Stimulated activated naive CD4-positive, alpha-beta T cell treated with Interleukin-2 at 50 U/mL for 16 hours (primary cell): ENCODE results near the gene GRM4.

Experiments
- DNase-seq: peaks from one replicate; lab custom pipeline; 2025; lab: John Stamatoyannopoulos, UW

The GRM4 gene

GRCh38 chr6:34142061-34142998 is 3.6 kb downstream of the GRM4 start:
- no peak for DNase-seq

- DNase-seq: no peak
Observed at GRCh38 chr6:34140075-34140474, 5.8 kb downstream of the GRM4 start.

DNA sequence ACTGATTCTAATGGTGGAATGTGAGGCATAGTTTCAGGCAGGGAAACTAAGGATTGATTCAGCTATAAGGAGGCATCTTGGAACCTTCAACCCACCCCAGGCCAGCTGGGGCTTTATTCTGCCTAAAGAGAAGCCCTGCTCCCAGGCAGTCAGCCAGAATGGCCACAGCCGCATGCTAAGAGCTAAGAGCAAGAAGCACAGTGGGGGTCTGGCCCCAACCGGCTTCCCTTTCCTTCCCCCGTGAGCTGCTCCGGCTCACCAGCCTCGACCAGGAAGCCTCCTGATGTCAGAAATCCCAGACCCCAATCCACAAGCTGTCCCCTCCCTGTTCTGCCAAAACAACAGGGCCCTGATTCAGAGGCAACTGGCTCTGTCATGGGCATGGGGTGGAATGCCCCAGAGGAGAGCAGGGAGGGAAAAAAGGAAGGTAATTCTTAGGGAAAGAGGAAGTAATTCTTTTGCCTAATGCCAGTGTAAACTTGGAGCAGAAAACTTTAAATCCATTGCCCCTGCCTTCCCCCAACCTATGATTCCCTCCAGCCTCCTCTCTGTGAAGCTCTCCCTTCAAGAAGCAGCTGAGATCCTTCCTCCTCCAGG is 6.9 kb downstream of the GRM4 start:
- no peak for DNase-seq

DNA sequence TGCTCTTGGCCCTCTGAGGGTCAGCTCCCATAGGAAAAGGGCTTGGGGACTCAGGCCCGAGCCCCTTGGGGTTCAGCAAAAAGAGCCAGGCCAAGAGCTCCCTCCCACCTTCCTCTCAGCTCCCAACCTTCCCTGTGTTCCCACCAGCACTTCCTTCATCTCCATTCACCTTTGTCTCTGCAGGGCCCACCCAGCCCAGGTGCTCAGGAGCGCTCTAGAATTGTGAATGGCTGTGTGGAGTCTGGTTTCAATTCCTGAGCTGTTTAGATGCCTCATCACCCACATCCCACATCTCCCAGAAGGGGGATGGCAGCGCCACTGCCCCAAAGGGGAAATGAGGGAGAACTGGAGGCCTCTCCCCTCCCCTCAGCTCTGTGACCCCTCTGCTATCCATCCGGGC is 7.7 kb downstream of the GRM4 start:
- DNase-seq: no peak

- no peak for DNase-seq
Observed at GRCh38 chr6:34135541-34135940, 10.3 kb downstream of the GRM4 start.

DNA sequence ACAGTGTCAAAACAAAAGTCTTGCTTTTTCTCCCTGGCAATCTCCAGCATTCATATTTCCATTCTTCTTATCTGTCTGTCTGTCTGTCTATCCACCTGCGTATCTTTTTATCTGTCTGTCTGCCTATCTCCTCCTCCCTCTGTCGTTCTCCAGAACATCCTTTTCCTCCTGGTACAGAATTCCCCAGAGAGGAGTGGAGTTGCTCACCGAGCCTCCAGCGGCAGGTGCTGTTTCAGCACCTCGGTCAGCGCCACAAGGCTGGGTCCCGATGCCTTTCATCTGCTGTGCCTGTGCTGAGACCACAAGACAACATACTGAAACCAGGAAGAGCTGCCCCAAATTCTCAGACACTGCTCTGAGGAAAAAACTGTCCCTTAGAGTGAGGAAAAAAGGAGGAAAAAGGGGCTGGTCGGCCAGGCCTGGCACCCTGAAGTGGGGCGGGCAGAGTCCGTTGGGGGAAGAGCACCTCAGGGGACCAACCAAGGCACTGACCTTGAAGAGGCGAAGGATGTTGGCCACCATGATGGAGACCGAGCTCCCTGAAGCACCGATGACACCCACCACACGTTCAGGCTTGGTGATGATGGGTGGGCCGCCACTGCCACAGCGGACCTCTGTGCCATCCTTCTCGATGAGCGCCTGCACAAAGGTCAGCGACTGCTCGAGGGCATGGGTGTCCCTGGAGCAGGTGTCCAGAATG is 13.3 kb downstream of the GRM4 start:
- DNase-seq: no peak

GRCh38 chr6:34131326-34132290 is 14.3 kb downstream of the GRM4 start:
- no peak for DNase-seq

- no peak for DNase-seq
Observed at GRCh38 chr6:34130862-34131261, 15.0 kb downstream of the GRM4 start.

DNA sequence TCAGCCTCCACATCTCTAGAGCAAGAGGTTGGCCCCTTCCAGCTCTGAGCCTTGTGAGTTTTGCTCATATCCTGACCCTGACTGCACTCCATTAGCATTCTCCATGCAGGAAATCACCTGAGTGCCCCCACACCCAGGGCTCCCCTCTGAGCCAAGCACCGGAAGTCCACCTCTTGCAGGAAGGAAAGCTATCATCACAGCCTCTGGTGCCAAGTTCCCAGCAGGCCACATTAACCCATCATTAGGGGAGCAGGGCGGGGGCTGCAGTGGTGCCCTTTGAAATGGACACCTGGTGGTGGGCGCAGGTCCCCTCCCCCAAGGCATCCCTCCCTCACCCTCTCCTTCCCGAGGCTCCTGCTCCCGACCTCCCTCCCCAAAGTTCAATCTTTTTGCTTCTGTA is 16.1 kb downstream of the GRM4 start:
- no peak for DNase-seq

- no peak for DNase-seq
Observed at GRCh38 chr6:34128045-34128444, 17.8 kb downstream of the GRM4 start.

DNA sequence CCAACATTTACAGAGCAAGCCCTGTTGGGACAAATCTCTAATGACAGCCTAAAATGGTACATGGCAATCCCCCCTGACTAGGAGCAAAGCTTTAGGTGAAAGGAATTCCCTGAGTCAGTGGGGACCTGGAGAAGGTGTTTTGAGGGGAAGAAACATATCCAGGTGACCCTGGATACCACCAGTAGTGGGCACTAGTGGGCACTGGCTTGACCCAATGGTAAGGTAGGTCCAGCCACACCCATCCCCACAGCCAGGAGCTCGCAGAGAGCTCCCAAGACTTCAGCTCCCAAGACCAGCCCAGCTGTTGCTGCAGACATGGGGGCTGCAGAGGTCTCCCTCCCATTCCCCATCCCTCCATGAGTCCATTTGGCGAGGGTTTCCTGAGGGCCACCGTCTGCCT is 19.5 kb downstream of the GRM4 start:
- DNase-seq: no peak

GRCh38 chr6:34125939-34126338 is 19.9 kb downstream of the GRM4 start:
- no peak for DNase-seq

DNA sequence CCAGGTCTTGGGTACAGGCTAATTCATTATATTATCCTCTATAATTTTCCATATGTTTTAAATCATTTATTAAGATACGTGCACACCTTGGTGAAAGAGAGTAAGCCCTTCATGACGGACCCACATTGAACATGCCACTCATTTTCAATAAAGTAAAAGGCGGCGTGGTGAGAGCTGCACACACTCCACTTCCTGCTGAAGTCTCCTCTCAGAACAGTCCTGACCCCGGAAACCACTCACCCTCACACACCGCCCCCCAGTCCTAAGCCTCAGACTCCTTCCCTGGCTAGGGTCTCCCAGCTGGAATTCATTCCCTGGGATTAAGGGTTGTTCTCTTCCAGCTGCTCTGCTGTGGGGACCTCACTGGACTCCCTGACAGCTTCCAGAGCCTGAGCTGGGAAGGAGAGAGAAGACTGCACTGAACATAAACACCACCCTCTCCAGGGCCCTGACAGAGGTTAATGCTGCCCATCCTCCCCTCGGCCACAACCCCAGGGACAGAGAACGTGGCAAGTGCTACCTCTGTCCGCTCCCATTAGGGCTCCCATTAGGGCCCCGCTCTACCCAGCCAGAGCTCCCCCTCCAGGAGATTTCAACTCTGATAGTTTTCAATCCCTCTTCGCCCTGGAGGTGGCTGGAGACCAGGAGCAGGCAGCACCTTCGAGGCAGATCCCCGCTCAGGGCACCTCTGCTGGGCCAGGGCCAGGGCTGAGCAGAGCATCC is 24.8 kb downstream of the GRM4 start:
- no peak for DNase-seq

DNA sequence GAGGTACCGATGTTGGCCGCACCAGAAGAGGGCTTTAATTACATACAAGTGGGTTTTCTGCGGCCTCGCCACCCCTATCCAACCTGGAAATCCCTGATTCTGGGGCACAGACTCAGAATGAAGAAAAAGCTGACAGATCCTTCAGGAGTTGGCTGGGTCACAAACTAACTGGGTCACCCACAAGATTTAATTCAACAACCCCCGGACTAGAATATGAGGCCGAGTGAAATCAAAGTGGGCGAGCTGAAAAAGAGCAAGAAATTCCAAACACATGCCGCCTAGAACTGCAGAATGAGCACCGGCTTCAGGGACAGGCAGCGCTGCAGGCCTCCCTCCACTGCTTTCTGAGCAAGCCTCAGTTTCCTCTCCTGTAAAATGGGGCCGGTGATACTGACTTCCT is 30.0 kb downstream of the GRM4 start:
- DNase-seq: no peak

DNA sequence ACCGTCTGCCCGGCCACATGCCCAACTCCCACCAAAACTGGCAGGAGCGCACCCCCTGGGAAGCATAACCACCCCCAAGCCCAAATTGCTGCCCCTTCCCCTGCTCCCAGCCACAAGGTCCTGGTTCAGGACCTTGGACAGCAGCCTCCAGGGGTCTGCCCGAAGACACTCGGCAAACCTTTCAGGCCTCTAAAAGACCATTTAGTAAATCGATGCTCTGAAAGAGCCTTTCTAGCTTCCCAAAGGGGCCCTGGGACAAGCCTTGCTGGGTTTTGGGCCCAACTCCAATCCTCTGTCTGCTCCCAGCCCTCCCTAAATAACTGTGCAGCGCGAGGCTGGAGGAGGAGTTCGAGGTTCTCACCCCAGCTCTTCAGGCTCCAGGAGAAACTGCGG is 30.5 kb downstream of the GRM4 start:
- no peak for DNase-seq

DNA sequence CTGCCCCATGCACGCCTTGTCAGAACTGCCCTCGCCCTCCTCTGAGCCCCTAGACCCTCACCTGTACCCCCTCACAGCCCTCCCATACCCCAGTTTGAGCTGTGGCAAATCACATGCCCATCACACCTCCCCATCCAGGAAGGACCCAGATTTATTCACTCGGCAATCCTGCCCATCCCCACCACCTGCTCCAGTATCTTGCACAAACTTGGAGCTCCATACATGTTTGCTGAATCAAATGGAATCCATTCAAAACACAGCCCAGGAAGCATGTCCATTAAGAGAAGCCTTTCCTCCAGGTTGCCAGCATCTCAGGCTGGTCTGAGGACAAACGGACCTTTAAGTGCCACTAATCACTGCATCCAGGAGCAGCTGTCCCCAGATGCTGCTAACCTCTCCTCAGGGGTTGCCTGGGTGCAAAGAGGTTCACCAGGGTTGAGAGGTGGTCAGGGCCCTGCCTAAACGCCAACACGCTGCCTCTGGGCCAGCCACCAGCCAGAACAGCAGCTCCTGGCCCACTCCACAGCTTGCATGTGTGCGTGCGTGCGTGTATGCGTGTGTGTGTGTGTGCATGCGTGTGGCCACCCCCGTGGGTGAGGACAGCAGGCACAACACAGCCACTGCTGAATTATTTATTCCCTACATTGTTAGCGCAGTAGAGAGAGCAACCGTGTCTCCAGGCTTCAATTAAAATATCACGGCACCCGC is 31.0 kb downstream of the GRM4 start:
- no peak for DNase-seq

- DNase-seq: no peak
Observed at GRCh38 chr6:34113532-34113931, 32.4 kb downstream of the GRM4 start.

- no peak for DNase-seq
Observed at GRCh38 chr6:34112126-34112525, 33.8 kb downstream of the GRM4 start.

DNA sequence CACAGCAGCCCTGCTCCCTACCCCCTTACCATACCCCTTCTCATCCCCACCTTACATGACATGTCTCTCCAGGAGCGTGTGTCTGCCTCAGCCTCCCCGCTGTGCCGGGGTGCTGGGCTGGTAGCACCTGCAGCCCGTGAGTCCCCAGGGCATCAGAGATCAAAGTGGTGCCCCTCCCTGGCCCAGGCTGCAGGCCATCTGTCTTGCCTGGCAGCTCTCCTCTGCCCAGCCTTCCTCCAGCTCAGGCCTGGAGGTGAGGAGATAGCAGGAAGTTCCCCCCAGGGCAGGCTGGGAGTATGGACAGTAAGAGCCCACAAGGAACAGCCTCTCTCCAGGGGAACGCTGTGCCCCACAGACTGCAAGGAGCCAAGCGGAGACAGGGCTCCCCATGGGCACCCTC is 35.3 kb downstream of the GRM4 start:
- DNase-seq: no peak

- DNase-seq: no peak
Observed at GRCh38 chr6:34108176-34108575, 37.7 kb downstream of the GRM4 start.

DNA sequence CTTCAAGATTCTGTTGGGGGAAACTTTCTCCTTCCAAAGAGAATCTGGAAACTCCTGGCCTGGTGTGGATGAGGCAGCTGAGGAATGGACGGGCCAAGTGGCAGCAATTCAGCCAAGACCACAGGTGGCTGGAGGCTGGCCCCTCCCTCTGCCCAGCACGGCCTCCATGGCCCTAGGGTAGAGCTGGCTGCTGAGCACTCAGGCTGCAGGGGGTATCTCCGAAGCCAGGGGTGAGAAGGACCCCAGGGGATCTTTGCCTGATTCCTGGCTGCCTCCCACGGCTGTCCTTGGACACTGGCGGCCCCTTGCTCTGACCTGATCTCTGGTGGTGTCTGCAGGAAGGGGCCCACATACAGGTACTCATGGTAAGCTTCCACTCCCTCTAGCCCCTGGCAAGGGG is 39.0 kb downstream of the GRM4 start:
- no peak for DNase-seq
